PFSK-1 (cell line): Measurements from ENCODE around the gene MT1X.

ENCODE experiments used
- FOXP2 ChIP-seq: optimal IDR thresholded peaks from 2 replicates; pipeline ENCODE3; 2011; ENCODE audit warnings: borderline replicate concordance, control low read depth, inconsistent platforms; ENCODE audit not compliant: insufficient read depth; ENCODE audit errors: extremely low read length, extremely low read depth
- POLR2AphosphoS5 ChIP-seq: IDR thresholded peaks from 2 replicates; pipeline ENCODE4 v1.6.1; 2012; ENCODE audit warnings: low read depth, mild to moderate bottlenecking, control low read depth, low read length, moderate library complexity
- SIN3A ChIP-seq: IDR thresholded peaks from 2 replicates; pipeline ENCODE4 v1.6.1; 2012; ENCODE audit warnings: mild to moderate bottlenecking, low read length, moderate library complexity, borderline replicate concordance; ENCODE audit not compliant: insufficient read depth
- TAF1 ChIP-seq: IDR thresholded peaks from 2 replicates; pipeline ENCODE4 v1.6.1; 2012; ENCODE audit warnings: low read length, control low read depth, borderline replicate concordance; ENCODE audit not compliant: insufficient read depth
- TF ChIP-seq, protein P1 (sequence below), 2 experiments: IDR thresholded peaks; 2 replicates each; pipeline versions ENCODE4 v1.6.1 to v1.8.0; 2011 to 2012; ENCODE audit warnings: low read depth in 2 of 2, low read length in 2 of 2, control low read depth in 1 of 2, inconsistent platforms in 1 of 2, mild to moderate bottlenecking in 1 of 2, moderate library complexity in 1 of 2; ENCODE audit not compliant: insufficient read depth in 1 of 2

The MT1X gene

DNA sequence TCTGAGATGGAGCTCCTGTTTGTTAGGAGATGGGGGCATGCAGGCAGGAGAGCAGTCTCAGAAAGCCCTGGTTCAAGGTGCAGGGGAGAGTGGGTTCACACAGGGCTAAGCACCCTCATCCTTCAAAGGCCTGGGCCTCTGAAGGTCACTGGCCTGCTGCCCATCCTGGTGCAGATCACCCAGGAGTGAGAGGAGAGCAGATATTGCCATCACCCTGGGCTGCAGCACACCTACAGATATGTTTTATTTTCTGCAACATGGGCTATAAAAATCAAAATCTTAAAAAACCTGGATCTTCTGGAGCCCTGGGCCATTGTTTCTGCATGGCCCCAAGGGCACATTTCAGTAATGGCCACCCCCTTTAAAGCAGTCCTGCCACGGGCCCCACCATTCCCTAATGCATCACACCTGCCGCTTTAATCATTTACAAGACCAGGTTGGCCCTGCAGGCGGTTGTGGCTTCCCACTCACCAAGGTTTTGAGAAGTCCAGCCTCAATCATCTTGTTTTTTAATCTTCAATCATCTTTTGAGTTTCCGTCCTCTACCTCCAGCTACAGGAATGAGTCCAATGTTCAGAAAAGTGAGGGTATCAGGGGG is 27.3 kb downstream of the MT1X start:
- TF ChIP-seq, protein P1, sequence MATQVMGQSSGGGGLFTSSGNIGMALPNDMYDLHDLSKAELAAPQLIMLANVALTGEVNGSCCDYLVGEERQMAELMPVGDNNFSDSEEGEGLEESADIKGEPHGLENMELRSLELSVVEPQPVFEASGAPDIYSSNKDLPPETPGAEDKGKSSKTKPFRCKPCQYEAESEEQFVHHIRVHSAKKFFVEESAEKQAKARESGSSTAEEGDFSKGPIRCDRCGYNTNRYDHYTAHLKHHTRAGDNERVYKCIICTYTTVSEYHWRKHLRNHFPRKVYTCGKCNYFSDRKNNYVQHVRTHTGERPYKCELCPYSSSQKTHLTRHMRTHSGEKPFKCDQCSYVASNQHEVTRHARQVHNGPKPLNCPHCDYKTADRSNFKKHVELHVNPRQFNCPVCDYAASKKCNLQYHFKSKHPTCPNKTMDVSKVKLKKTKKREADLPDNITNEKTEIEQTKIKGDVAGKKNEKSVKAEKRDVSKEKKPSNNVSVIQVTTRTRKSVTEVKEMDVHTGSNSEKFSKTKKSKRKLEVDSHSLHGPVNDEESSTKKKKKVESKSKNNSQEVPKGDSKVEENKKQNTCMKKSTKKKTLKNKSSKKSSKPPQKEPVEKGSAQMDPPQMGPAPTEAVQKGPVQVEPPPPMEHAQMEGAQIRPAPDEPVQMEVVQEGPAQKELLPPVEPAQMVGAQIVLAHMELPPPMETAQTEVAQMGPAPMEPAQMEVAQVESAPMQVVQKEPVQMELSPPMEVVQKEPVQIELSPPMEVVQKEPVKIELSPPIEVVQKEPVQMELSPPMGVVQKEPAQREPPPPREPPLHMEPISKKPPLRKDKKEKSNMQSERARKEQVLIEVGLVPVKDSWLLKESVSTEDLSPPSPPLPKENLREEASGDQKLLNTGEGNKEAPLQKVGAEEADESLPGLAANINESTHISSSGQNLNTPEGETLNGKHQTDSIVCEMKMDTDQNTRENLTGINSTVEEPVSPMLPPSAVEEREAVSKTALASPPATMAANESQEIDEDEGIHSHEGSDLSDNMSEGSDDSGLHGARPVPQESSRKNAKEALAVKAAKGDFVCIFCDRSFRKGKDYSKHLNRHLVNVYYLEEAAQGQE (IDR thresholded peaks at IDR 0.05; ENCODE audit: insufficient read depth in 1 of 2, low read depth in 2 of 2, low read length in 2 of 2): no peak
- TF ChIP-seq TAF1 (no peak), SIN3A (no peak), POLR2AphosphoS5 (no peak), FOXP2 (no peak)

DNA sequence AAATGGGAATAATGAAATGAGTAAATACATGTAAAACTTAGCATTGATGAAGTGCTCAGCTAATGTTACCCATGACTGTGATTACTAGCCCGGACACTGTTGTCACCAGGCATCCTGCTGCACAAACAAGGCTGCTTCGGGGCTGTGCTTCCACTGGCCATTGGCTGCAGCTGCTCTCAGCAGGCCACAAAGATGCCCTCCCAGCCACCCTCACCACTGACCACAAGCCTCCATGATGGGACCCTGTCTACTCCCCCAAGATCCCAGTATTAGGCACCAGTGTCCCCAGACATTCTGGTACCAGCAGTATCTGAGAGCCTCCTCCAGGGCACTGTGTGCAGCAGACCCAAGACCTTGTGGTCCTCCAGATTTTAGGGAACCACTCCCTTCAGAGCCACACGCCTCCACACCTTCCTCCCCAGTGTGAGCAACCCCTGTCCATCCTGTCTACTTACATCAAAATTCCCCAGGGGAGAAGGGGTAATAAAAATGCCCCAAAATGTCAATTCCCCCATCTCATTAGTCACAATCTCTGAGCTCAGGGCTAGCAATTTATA is 28.0 kb downstream of the MT1X start:
- no peak for TF ChIP-seq TAF1
- TF ChIP-seq, protein P1 (IDR thresholded peaks at IDR 0.05; ENCODE audit: insufficient read depth in 1 of 2, low read depth in 2 of 2, low read length in 2 of 2): no peak
- TF ChIP-seq SIN3A: no peak
- no peak for TF ChIP-seq FOXP2
- no peak for TF ChIP-seq POLR2AphosphoS5

DNA sequence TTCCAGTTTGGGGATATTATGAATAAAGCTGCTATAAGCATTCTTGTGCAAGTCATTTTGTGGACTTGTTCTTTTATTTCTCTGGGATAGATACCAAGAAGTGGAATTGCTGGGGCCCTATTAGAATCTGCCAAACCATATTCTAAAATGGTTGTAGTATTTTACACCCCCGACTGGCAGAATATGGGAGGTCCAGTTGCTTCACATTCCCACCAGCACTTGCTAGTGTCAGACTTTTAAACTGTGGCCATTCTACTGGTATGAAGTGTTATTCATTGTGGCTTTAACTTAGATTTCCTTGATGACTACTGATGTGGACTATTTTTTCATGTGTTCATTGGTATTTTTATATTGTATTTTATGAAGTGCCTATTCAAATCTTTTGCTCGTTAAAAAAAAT is 29.6 kb downstream of the MT1X start:
- TF ChIP-seq TAF1 (no peak), POLR2AphosphoS5 (no peak), FOXP2 (no peak), SIN3A (no peak)
- TF ChIP-seq, protein P1 (IDR thresholded peaks at IDR 0.05; ENCODE audit: insufficient read depth in 1 of 2, low read depth in 2 of 2, low read length in 2 of 2): no peak

DNA sequence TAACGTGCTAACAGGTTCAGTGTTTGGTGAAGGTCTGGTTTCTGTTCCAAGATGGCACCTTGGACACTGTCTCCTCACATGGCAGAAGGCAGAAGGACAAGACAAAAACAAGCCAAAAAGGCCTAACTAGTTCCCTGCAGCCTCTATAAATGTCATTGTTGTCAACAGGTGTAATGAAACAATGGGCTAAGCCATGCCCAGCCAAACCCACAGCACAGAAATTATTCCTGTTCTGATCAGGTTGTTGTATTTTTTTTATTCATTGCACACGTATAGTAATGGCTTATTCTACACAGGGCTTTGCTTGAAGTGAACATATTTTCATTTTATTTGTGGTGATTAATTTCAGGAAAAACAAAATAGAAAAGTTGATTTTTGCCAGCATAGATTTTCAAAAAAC is 31.5 kb downstream of the MT1X start:
- TF ChIP-seq, protein P1 (IDR thresholded peaks at IDR 0.05; ENCODE audit: insufficient read depth in 1 of 2, low read depth in 2 of 2, low read length in 2 of 2): no peak
- TF ChIP-seq TAF1 (no peak), FOXP2 (no peak), SIN3A (no peak), POLR2AphosphoS5 (no peak)

DNA sequence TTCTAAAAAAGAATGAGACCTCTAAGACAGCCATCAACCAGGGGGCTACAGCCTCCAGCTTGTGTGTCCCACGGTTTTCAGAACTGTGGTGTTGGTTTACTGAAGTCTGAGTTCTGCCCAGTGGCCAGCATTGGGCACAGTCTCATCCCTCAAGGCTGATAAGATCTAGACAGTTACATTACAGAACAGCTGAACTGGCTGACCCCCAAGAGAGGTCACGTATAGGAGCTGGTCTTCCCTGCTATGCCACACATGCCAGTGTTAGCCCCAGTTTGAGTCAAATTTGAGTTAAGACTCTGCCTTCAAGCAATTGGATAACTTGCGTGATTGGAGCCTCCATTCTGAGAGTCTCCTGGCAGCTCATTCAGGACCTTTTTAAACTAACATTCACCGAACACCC is 32.9 kb downstream of the MT1X start:
- no peak for TF ChIP-seq TAF1
- no peak for TF ChIP-seq FOXP2
- TF ChIP-seq SIN3A: no peak
- TF ChIP-seq, protein P1 (IDR thresholded peaks at IDR 0.05; ENCODE audit: insufficient read depth in 1 of 2, low read depth in 2 of 2, low read length in 2 of 2): no peak
- no peak for TF ChIP-seq POLR2AphosphoS5
